Activated CD4-positive, alpha-beta T cell treated with anti-CD3 and anti-CD28 coated beads for 48 hours (primary cell): ENCODE data around the gene ARHGAP25.

Experiments
- DNase-seq: peaks from one replicate; pipeline ENCODE4 v3.0.0-alpha.2; 2020

Gene ARHGAP25

DNA sequence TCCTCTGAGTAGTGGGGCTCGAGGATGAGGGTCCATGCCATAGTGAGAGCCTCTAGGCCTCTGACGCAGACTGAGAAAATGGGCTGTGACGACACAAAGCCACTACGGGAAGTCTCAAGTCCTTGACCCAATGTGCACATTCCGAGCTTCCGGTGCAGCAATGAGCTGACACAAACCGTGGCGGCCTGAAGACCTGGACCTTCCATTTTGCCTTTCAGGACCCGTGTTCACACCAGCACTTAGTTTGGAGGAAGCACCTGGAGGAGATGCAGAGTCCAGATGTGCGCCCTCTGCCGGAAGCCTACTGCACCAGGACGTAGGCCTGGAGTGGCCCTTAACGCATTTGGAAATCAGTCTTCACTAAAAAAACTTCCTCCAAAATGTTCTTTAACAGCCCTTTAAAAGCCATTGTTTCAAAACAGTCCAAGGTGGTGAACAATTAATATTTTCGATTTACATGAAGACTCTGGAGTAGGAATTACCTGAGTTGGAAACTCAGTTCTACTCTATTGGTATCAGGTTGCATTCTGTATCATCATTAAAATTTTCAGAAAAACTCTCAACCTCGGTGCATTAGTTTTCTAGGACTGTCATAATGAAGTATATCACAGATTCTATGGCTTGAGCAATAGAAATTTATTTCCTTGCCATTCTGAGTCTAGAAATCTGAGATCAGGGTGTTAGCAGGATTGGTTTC lies 102.7 kb downstream of the ARHGAP25 start:
- DNase-seq, result peak; percentile 77

- DNase-seq, result no peak
Measured at GRCh38 chr2:68837861-68838341, 103.3 kb downstream of the ARHGAP25 start.

GRCh38 chr2:68838641-68839040 lies 104.0 kb downstream of the ARHGAP25 start:
- no peak for DNase-seq

DNA sequence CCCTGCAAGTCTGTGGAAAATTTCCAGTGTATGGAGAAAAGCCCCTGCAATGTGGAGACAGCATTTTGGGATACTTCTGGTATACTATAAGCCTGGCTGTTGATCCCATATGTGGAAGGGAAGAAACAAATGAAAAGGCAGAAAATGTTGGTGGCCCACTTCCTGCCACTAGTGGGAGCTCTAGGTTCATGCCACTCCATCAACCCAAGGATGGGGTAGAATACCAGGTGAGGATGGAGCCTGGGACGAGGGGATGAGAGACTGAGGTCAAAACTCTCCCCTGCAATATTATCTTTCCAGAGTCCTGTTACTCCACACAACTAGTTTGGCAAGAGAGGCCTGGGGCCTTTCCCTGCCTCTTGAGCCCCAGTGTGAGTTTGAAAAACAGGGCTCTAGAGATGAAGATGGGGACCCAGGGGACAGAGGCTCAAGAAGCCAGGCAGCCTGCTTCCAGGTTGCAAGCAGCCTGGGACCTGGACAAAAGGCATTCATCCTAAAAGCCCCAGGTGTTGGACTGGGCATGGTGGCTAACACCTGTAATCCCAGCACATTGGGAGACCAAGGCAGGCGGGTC lies 104.7 kb downstream of the ARHGAP25 start:
- DNase-seq, result peak; percentile 62

DNA sequence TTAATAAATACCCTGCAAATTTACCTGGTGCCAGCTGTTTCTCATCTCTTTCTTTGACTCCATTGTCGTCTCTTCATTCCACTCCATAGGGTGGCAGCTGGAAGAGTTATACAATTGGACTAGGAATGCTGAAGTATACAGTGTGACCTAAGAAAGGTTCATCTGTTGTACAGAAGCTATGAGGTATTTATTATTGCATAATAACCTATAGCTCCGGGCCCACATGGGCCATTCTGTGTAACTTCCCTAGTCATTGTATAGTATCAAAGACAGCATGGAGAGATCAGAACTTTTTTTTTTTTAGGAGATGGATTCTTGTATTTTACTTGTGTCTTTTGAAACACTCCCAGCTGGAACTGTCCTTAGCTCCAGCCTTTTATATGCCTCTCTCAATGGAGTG lies 110.4 kb downstream of the ARHGAP25 start:
- no peak for DNase-seq

- DNase-seq, result no peak
Measured at GRCh38 chr2:68846091-68846490, 111.5 kb downstream of the ARHGAP25 start.

- DNase-seq, result no peak
Measured at GRCh38 chr2:68847751-68848150, 113.1 kb downstream of the ARHGAP25 start.

DNA sequence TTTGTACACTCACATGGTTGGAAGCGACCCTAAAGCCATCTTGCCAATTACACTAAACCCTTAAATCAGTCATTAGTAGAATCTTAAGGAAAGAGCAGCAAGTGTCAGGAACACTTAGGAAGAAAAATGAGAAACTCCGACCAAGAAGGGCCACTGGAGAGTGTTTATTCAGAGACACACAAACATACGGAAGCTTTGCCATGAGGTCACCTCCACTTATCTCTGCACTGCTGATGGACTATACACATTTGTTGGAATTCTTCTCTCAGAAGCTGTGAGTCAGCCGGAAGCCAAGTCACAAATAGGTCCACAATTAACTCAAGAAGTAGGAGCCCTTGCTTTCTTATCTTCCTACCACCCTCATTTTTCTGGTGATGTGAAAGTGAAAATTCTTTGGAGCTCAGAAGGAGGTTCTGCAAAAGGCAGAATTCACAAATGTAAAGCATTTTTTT lies 115.0 kb downstream of the ARHGAP25 start:
- DNase-seq, result no peak

- no peak for DNase-seq
Measured at GRCh38 chr2:68850524-68850923, 115.9 kb downstream of the ARHGAP25 start.

GRCh38 chr2:68853035-68853434 lies 118.4 kb downstream of the ARHGAP25 start:
- DNase-seq, result no peak

DNA sequence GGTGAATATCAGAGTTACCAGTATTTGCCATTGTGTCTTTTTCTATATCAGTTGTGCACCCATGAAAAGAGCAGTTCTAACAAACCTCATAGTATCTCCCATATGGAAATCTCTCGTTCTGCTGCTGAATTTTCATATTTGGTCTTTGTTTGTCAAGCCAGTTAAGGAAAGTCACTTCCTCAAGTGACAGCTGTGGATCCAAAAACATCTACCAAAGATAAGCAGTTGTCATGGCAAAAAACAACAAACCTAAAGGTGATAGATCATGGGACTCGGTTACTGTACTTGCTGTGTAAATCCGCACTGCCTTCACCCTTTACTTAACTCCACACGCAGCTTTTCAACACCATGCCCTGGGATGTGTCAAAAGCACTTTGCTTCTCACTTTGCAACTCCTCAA lies 119.3 kb downstream of the ARHGAP25 start:
- no peak for DNase-seq

DNA sequence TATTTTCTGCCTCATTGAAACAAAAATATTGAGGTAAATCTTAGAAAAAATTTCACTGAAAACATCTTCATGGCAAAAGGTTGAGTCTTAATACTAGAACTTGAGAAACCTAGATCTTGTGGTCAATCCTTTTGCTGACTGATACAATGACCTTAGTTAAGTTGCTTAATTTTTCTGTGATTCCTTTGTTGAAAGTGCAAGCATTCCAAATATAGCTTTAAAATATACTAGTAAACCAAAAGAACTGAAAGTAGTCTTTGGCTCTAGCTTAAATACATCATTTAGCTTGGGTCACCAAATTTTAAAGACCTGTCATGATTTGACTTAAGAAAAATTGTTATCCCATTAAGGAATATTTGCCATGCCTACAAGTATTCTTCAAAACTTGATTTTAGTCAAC lies 119.9 kb downstream of the ARHGAP25 start:
- DNase-seq, result no peak

GRCh38 chr2:68855550-68855949 lies 120.9 kb downstream of the ARHGAP25 start:
- DNase-seq, result no peak

DNA sequence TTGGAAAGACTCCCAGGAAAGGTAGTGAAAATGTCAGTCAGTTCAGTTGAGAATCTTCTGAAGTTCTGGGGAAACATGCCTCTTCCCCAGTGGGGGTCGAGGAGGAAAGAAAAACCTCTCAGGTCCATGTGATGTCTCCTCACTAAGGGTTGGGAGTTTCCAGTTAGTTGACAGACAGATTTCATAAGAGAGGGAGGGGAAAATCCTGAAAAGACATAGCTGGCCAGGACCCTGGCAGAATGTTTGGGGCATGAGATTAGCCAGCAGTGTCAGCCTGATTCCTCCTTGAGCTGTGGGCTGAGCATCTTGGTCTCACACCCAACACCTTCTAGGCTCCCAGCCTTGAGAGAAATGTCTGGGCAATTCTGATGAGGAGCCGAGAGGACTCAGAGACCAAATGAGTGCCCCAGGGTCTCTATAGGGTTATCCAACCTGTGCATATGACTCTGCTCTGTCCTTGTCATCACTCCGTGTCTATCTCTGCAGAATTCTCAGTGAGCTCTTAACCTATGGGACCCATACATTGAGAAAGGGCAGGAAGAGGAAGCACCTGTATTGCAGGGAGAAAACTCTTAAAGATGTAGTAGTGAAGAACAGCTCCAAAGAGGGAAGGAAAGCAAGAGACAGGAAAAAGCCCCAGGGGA lies 122.7 kb downstream of the ARHGAP25 start:
- DNase-seq, result no peak

DNA sequence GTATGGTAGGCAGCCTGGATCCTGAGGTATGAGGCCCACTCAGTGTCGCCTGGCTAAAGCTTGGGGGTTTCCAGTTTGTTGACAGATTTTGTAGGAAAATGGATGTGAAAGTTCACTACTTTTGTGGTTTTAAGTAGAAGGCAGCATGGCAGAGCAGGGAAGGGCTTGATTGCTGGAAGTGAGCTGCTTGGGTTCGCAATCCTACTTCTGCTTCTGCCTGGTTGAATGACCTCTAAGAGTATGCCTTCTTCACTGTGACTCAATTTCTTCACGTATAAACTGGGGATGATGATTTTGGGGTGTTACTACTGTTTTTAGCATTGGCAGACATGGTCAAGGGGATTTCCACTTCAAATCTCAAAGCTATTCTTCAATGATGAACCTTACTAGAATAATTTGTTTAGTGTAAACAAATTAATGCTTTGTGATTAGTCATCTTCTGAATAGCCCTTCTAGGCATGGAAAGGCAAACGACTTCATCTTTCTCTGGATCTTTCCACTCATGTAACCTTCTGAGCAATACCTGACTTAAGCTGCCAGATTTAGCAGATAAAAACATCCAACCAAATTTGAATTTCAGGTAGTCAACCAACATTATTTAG lies 123.3 kb downstream of the ARHGAP25 start:
- DNase-seq, result no peak

DNA sequence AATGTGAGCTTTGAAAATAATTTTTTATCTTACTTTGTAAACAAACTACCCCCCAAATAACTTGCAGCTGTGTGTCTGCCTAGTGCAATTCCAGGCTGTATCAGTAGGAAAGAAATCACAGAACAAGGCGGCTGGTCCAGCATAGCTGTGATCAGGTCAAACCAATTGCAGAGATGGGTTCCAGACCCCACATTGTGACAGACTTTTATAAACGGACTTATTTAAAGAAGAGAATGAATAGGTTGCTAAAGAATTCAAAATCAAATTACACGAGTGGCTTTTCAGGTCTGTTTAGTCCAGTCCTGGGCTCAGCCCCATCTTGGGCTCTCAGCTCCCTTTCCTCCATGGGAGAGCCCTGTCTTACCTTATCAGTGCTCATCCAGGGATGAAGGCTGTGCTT lies 125.5 kb downstream of the ARHGAP25 start:
- no peak for DNase-seq

GRCh38 chr2:68861330-68861729 lies 126.7 kb downstream of the ARHGAP25 start:
- no peak for DNase-seq

DNA sequence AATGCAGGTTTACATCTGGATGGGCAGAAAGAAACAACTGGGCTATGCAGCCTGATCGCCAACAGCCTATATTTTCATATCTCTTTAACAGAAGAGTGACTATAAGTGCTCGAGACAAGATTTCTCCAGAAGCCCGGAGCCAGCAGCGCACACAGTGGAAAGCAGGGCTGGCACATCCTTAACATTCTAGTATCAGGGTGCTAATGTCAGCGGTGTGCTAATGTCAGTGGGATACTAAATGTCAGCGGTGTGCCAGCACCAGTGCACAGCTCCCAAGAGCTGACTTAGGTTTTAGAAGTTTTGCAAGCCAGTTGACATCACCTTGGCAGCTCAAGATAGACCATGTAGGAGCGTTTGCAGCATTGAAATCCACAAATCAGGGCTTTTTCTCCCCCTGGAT lies 128.3 kb downstream of the ARHGAP25 start:
- no peak for DNase-seq

GRCh38 chr2:68863996-68864395 lies 129.4 kb downstream of the ARHGAP25 start:
- no peak for DNase-seq

GRCh38 chr2:68865108-68865507 lies 130.5 kb downstream of the ARHGAP25 start:
- DNase-seq, result no peak

- DNase-seq, result no peak
Measured at GRCh38 chr2:68870215-68870614, 135.6 kb downstream of the ARHGAP25 start.

- no peak for DNase-seq
Measured at GRCh38 chr2:68871159-68871764, 136.7 kb downstream of the ARHGAP25 start, which contains the start of gene BMP10. Gene BMP10 (minus strand): TSS chr2:68871397. CDS start chr2:68871358, 39 bp downstream.
